HepG2 (cell line): ENCODE measurements around the gene USP8. TPM values are rescaled to one million over a fixed set of nuclear protein-coding genes. Genes with fewer than 3 reads are reported as not detected.

Experiments used
- ATAC-seq: fragments of 200-7000 bp; cut with Tn5 transposase; 3 replicates; pipeline ENCODE4 v1.9.1; 2020; ENCODE audit warnings: mild to moderate bottlenecking, moderate library complexity
- BruUV-seq: library from RNA; stranded (reverse); fragments of 400-500 nt; replicated peaks from 2 replicates; lab custom pipeline; 2021; lab: Mats Ljungman, UMichigan
- CTCF ChIA-PET: fragments of 300-600 bp; formaldehyde crosslinking; extraction: SDS; loops from one replicate; lab custom pipeline; 2021; ENCODE audit warnings: low total read pairs, inconsistent platforms, low intra/inter-chr PET ratio; lab: Yijun Ruan, JAX
- POLR2A ChIA-PET: fragments of 350-600 bp; sonication (Branson Sonifier 250); formaldehyde crosslinking; loops from one replicate; lab custom pipeline; 2020; ENCODE audit warnings: antibody characterized with exemption, inconsistent platforms; lab: Yijun Ruan, JAX
- DNase-seq: peaks from one replicate; pipeline ENCODE4 v3.0.0-alpha.2; 2015; ENCODE audit warnings: low spot score
- FAIRE-seq: peaks from 3 replicates; lab custom pipeline; 2011; peaks lifted over from hg19 to GRCh38; lab: Jason Lieb, UNC
- H2AFZ ChIP-seq: one replicate; pipeline ENCODE4 v1.6.1; 2011; ENCODE audit warnings: low read length, inconsistent platforms
- H3K27ac ChIP-seq: fragments of 300-600 bp; 3 replicates; pipeline ENCODE4 v1.8.0; 2011; ENCODE audit warnings: mixed run types, mild to moderate bottlenecking, mixed read lengths, low read length, inconsistent platforms; ENCODE audit not compliant: insufficient read depth; ENCODE audit errors: extremely low read length
- H3K27me3 ChIP-seq, 2 experiments: fragments of 200-600 bp in 1 of 2; 2 replicates in 1 of 2; 3 replicates in 1 of 2; pipeline versions ENCODE4 v1.6.0 to v1.8.0; 2011; ENCODE audit warnings: low read length in 2 of 2, mild to moderate bottlenecking in 2 of 2, moderate library complexity in 2 of 2, inconsistent platforms in 1 of 2; ENCODE audit not compliant: insufficient read depth in 2 of 2, control insufficient read depth in 1 of 2
- H3K36me3 ChIP-seq, 2 experiments: fragments of 200-600 bp in 1 of 2; replicated peaks in 1 of 2; 2 replicates in 1 of 2; 3 replicates in 1 of 2; pipeline versions ENCODE4 v1.5.1 to v1.8.0; 2011; ENCODE audit warnings: low read length in 2 of 2, inconsistent platforms in 1 of 2; ENCODE audit not compliant: insufficient read depth in 2 of 2, control insufficient read depth in 1 of 2
- H3K4me1 ChIP-seq: 2 replicates; pipeline ENCODE4 v1.5.1; 2012; ENCODE audit warnings: low read length, inconsistent platforms; ENCODE audit not compliant: insufficient read depth
- H3K4me2 ChIP-seq: 2 replicates; pipeline ENCODE4 v1.6.0; 2011; ENCODE audit warnings: low read depth, low read length, inconsistent platforms
- H3K4me3 ChIP-seq, 3 experiments: fragments of 200-600 bp in 1 of 3; sonication (generic), shearing (Covaris generic) in 1 of 3; replicated peaks in 1 of 3; 2 replicates each; pipeline ENCODE4 v1.5.1; 2011 to 2016; ENCODE audit warnings: low read length in 3 of 3, inconsistent platforms in 2 of 3, low read depth in 2 of 3, mild to moderate bottlenecking in 2 of 3, control low read depth in 1 of 3, mixed read lengths in 1 of 3; ENCODE audit not compliant: insufficient read depth in 1 of 3
- H3K79me2 ChIP-seq: one replicate; pipeline ENCODE4 v1.6.1; 2011; ENCODE audit warnings: low read length, inconsistent platforms; ENCODE audit not compliant: insufficient read depth
- H3K9ac ChIP-seq: 2 replicates; pipeline ENCODE4 v1.6.0; 2011; ENCODE audit warnings: mild to moderate bottlenecking, low read depth, low read length, inconsistent platforms; ENCODE audit not compliant: insufficient read depth
- H3K9me3 ChIP-seq: 2 replicates; pipeline ENCODE4 v1.5.1; 2012; ENCODE audit warnings: mild to moderate bottlenecking, low read length
- H4K20me1 ChIP-seq: 2 replicates; pipeline ENCODE4 v1.6.0; 2011; ENCODE audit warnings: inconsistent platforms, mild to moderate bottlenecking, low read length, moderate library complexity; ENCODE audit not compliant: insufficient read depth
- IKZF4 ChIP-seq: sonication (generic); formaldehyde crosslinking; IDR thresholded peaks from 2 replicates; pipeline ENCODE4 v1.5.1; 2020; ENCODE audit warnings: borderline replicate concordance, mild to moderate bottlenecking, low read depth, missing genetic modification reagents; ENCODE audit errors: not compliant biosample characterization
- KDM5B ChIP-seq: sonication (generic); formaldehyde crosslinking; IDR thresholded peaks from 2 replicates; pipeline ENCODE4 v1.4.0; 2020; ENCODE audit warnings: missing genetic modification reagents, mild to moderate bottlenecking, borderline replicate concordance
- MTF1 ChIP-seq: sonication (generic); formaldehyde crosslinking; IDR thresholded peaks from 2 replicates; pipeline ENCODE4 v1.5.0; 2020; ENCODE audit warnings: missing genetic modification reagents
- NCOR1 ChIP-seq: fragments of 200-600 bp; sonication (generic); IDR thresholded peaks from 2 replicates; pipeline ENCODE4 v1.7.0; 2017; ENCODE audit warnings: antibody characterized with exemption, low read length, borderline replicate concordance
- SRY ChIP-seq: sonication (generic); formaldehyde crosslinking; IDR thresholded peaks from 2 replicates; pipeline ENCODE4 v1.8.0; 2022; ENCODE audit warnings: mild to moderate bottlenecking, missing genetic modification reagents
- ZFP82 ChIP-seq: sonication (generic); formaldehyde crosslinking; IDR thresholded peaks from 2 replicates; pipeline ENCODE4 v1.5.1; 2020; ENCODE audit warnings: mild to moderate bottlenecking, missing genetic modification reagents, borderline replicate concordance
- ZNF180 ChIP-seq: sonication (generic); formaldehyde crosslinking; IDR thresholded peaks from 2 replicates; pipeline ENCODE4 v1.4.0; 2020; ENCODE audit warnings: low read depth, missing genetic modification reagents, borderline replicate concordance
- ZNF251 ChIP-seq: sonication (generic); formaldehyde crosslinking; IDR thresholded peaks from 2 replicates; pipeline ENCODE4 v1.9.0; 2021; ENCODE audit warnings: mild to moderate bottlenecking, missing genetic modification reagents
- ZNF33B ChIP-seq: sonication (generic); formaldehyde crosslinking; IDR thresholded peaks from 2 replicates; pipeline ENCODE4 v1.5.1; 2020; ENCODE audit warnings: mild to moderate bottlenecking, missing genetic modification reagents
- WGBS: methylation state at CpG from one replicate; pipeline ENCODE4 v1.1.6; 2017; ENCODE audit warnings: low lambda C conversion rate; 5-methylcytosine and 5-hydroxymethylcytosine counted together
- in situ Hi-C: cut with HindIII; loops from 2 replicates; pipeline ENCODE4 v1.10.0; 2017; ENCODE audit warnings: low pct_unique_long_range_greater_than_20kb; ENCODE audit not compliant: extremely low pct_ligation_motif_present
- intact Hi-C: fragments of 100-400 bp; cut with micrococcal nuclease; formaldehyde crosslinking; loops from one replicate; pipeline ENCODE4 v1.10.0; 2022; ENCODE audit not compliant: unreplicated experiment
- polyA plus RNA-seq, 8 experiments: library from polyadenylated mRNA; depleted of rRNA in 3 of 8; stranded (reverse) in 7 of 8; unstranded in 1 of 8; fragments of >200 nt; fragmentation: Illumina TruSeq in 4 of 8; extraction: Trizol in 4 of 8; gene quantifications; 2 replicates each; pipeline versions ENCODE4 v1.2.1 to v1.2.3, GENCODE V29; 2011 to 2016; ENCODE audit warnings: low read depth in 4 of 8, missing spikeins in 1 of 8, mixed read lengths in 1 of 8; ENCODE audit not compliant: insufficient read depth in 1 of 8
- total RNA-seq, 5 experiments: library from RNA; depleted of rRNA; stranded (reverse); fragments of >200 nt; fragmentation: Illumina TruSeq; extraction: Trizol; gene quantifications; 2 replicates each; pipeline ENCODE4 v1.2.3, GENCODE V29; 2016; ENCODE audit warnings: low read depth in 1 of 5
- TF ChIP-seq, protein P1 (sequence below): sonication (generic); formaldehyde crosslinking; IDR thresholded peaks from 2 replicates; pipeline ENCODE4 v1.4.0; 2020; ENCODE audit warnings: missing genetic modification reagents
- TF ChIP-seq, protein P2 (sequence below), 2 experiments: sonication (generic) in 1 of 2; formaldehyde crosslinking in 1 of 2; IDR thresholded peaks; 2 replicates each; pipeline versions ENCODE4 v1.4.0 to v1.6.1; 2018 to 2020; ENCODE audit warnings: missing genetic modification reagents in 2 of 2, borderline replicate concordance in 1 of 2, low read depth in 1 of 2, mild to moderate bottlenecking in 1 of 2, missing biosample characterization in 1 of 2

USP8 gene
- total and polyA plus RNA-seq, 2 of the 13 experiments (the other 11 are each of a cell fraction or from before 2014, with no cell fraction given): 36.4 to 50.7 TPM

DNA sequence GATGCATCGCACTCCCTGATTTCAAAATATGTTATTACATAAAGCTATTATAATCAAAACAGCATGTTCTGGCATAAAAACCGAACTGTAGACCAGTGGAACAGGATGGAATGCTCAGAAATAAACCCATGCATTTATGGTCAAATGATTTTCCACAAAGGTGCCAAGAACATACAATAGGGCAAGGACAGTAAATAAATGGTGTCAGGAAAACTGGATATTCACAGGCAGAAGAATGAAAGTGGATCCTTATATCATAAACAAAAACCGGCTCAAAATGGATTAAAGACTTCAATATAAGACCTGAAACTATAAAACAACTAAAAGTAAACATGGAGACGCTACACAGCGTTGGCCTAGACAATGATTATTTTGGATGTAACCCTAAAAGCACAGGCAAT lies 99.6 kb downstream of the USP8 start (continued):
- TF ChIP-seq, protein P1, sequence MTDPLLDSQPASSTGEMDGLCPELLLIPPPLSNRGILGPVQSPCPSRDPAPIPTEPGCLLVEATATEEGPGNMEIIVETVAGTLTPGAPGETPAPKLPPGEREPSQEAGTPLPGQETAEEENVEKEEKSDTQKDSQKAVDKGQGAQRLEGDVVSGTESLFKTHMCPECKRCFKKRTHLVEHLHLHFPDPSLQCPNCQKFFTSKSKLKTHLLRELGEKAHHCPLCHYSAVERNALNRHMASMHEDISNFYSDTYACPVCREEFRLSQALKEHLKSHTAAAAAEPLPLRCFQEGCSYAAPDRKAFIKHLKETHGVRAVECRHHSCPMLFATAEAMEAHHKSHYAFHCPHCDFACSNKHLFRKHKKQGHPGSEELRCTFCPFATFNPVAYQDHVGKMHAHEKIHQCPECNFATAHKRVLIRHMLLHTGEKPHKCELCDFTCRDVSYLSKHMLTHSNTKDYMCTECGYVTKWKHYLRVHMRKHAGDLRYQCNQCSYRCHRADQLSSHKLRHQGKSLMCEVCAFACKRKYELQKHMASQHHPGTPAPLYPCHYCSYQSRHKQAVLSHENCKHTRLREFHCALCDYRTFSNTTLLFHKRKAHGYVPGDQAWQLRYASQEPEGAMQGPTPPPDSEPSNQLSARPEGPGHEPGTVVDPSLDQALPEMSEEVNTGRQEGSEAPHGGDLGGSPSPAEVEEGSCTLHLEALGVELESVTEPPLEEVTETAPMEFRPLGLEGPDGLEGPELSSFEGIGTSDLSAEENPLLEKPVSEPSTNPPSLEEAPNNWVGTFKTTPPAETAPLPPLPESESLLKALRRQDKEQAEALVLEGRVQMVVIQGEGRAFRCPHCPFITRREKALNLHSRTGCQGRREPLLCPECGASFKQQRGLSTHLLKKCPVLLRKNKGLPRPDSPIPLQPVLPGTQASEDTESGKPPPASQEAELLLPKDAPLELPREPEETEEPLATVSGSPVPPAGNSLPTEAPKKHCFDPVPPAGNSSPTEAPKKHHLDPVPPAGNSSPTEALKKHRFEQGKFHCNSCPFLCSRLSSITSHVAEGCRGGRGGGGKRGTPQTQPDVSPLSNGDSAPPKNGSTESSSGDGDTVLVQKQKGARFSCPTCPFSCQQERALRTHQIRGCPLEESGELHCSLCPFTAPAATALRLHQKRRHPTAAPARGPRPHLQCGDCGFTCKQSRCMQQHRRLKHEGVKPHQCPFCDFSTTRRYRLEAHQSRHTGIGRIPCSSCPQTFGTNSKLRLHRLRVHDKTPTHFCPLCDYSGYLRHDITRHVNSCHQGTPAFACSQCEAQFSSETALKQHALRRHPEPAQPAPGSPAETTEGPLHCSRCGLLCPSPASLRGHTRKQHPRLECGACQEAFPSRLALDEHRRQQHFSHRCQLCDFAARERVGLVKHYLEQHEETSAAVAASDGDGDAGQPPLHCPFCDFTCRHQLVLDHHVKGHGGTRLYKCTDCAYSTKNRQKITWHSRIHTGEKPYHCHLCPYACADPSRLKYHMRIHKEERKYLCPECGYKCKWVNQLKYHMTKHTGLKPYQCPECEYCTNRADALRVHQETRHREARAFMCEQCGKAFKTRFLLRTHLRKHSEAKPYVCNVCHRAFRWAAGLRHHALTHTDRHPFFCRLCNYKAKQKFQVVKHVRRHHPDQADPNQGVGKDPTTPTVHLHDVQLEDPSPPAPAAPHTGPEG: no peak
- TF ChIP-seq, all 625 proteins: peak for 0

DNA sequence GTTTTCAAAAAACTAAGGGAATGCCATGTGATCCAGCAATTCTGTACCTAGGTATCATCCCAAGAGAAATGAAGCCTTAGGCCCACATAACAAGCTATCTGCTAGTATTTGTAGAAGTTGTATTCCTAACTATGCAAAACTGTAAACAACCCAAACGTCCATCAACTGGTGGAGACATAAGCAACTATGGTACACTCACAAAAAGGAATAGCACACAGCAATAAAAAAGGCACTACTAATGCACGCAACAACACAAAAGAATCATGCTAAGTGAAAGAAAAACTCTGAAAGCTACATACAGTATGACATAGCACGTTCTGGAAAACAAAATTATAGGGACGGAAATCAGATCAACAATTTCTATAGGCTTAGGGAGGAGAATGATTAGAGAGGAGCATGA lies 107.0 kb downstream of the USP8 start:
- H3K4me1 ChIP-seq: peaks cover 11% of the 10 kb centered on the region
- intact Hi-C loops: no loop called here
- H3K27me3 ChIP-seq: no peaks in the 10 kb centered on the region
- no peak overlapping the region for H3K9ac ChIP-seq
- TF ChIP-seq IKZF4 (CRISPR knock-in tag): no peak
- no peak for TF ChIP-seq ZNF180
- TF ChIP-seq ZNF33B (CRISPR knock-in tag): no peak
- no peak for TF ChIP-seq NCOR1
- TF ChIP-seq MTF1: no peak
- no peak for TF ChIP-seq KDM5B
- TF ChIP-seq, protein P2, sequence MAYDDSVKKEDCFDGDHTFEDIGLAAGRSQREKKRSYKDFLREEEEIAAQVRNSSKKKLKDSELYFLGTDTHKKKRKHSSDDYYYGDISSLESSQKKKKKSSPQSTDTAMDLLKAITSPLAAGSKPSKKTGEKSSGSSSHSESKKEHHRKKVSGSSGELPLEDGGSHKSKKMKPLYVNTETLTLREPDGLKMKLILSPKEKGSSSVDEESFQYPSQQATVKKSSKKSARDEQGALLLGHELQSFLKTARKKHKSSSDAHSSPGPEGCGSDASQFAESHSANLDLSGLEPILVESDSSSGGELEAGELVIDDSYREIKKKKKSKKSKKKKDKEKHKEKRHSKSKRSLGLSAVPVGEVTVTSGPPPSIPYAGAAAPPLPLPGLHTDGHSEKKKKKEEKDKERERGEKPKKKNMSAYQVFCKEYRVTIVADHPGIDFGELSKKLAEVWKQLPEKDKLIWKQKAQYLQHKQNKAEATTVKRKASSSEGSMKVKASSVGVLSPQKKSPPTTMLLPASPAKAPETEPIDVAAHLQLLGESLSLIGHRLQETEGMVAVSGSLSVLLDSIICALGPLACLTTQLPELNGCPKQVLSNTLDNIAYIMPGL (CRISPR knock-in tag; IDR thresholded peaks at IDR 0.05; ENCODE audit: borderline replicate concordance in 1 of 2, low read depth in 1 of 2): no peak
- no peak for TF ChIP-seq ZFP82
- no peak for TF ChIP-seq SRY (CRISPR knock-in tag)
- no peak for TF ChIP-seq ZNF251 (CRISPR knock-in tag)
- no peaks in the 10 kb centered on the region for H3K79me2 ChIP-seq
- 89% methylated on average over 4 of the region's 4 CpGs for WGBS
- BruUV-seq: no TSS peak
- in situ Hi-C loops: no loop called here
- no peaks in the 10 kb centered on the region for H3K9me3 ChIP-seq
- DNase-seq: no peak
- H2AFZ ChIP-seq: no peak overlapping the region
- no peak overlapping the region for H3K4me2 ChIP-seq
- H3K36me3 ChIP-seq: no peaks in the 10 kb centered on the region
- ChIA-PET CTCF (no interaction called here), POLR2A (no interaction called here)
- H4K20me1 ChIP-seq: no peaks in the 10 kb centered on the region
- H3K27ac ChIP-seq: no peak overlapping the region
- no peak overlapping the region for H3K4me3 ChIP-seq
- ATAC-seq: no peak
- no peak for FAIRE-seq
